Suprapubic skin (tissue), 4 donors: ENCODE data around the gene ZDHHC5. TPM values are rescaled to one million over a fixed set of nuclear protein-coding genes. Genes with fewer than 3 reads are reported as not detected.
A peak's percentile ranks its signal among the peaks of the same experiment; 100 is the strongest.
"Not testable (repeated sequence)": the region's sequence is repeated elsewhere in the genome, so short reads cannot be mapped to it uniquely, and the experiment has no call there.

Experiments
- DNase-seq, 2 donors: peaks; one replicate each; pipeline ENCODE4 v3.0.0-alpha.2; 2019; ENCODE audit warnings: low spot score in 2 of 2
- H3K27ac ChIP-seq: fragments of 200-600 bp; sonication (generic); one replicate; pipeline ENCODE4 v1.5.1; 2019
- H3K27me3 ChIP-seq: fragments of 200-600 bp; sonication (generic); one replicate; pipeline ENCODE4 v1.5.1; 2019
- H3K36me3 ChIP-seq: fragments of 200-600 bp; sonication (generic); one replicate; pipeline ENCODE4 v1.5.1; 2019
- H3K4me1 ChIP-seq: fragments of 200-600 bp; sonication (generic); one replicate; pipeline ENCODE4 v1.5.1; 2019
- H3K4me3 ChIP-seq: fragments of 200-600 bp; sonication (generic); one replicate; pipeline ENCODE4 v1.5.1; 2019; ENCODE audit warnings: mild to moderate bottlenecking
- H3K9me3 ChIP-seq: fragments of 200-600 bp; sonication (generic); one replicate; pipeline ENCODE4 v1.5.1; 2019
- EP300 ChIP-seq: sonication (generic); formaldehyde crosslinking; IDR thresholded peaks from one replicate; pipeline ENCODE4 v1.6.1; 2017; ENCODE audit warnings: antibody characterized with exemption
- POLR2A ChIP-seq, 2 donors: fragments of 450-650 bp; IDR thresholded peaks; one replicate each; pipeline ENCODE4 v1.6.1; 2017; ENCODE audit warnings: antibody characterized with exemption in 2 of 2, mild to moderate bottlenecking in 2 of 2, moderate library complexity in 2 of 2
- POLR2AphosphoS5 ChIP-seq, 3 donors: sonication (generic); formaldehyde crosslinking; IDR thresholded peaks; one replicate each; pipeline ENCODE4 v1.6.1; 2017; ENCODE audit warnings: antibody characterized with exemption in 3 of 3
- WGBS: methylation state at CpG from one replicate; pipeline ENCODE4 v1.1.5; 2018; 5-methylcytosine and 5-hydroxymethylcytosine counted together
- total RNA-seq, 4 donors: library from RNA; depleted of rRNA; stranded (reverse); fragments of >200 nt; gene quantifications; one replicate each; pipeline ENCODE4 v1.1.0, GENCODE V29; 2016
- TF ChIP-seq, protein P1 (sequence below), 2 donors: fragments of 200-600 bp in 1 of 2; fragments of 450-650 bp in 1 of 2; sonication (generic) in 1 of 2; IDR thresholded peaks; one replicate each; pipeline ENCODE4 v1.5.1; 2016 to 2019; ENCODE audit warnings: antibody characterized with exemption in 2 of 2, mild to moderate bottlenecking in 1 of 2, moderate library complexity in 1 of 2

ZDHHC5 gene
- total RNA-seq, 4 donors from 2014 or later: 61.7 to 93.9 (median 87.6) TPM

GRCh38 chr11:57713835-57714234 is 45.9 kb downstream of the ZDHHC5 start:
- peaks cover 37% of the 10 kb centered on the region for H3K4me1 ChIP-seq
- peaks cover 7% of the 10 kb centered on the region for H3K36me3 ChIP-seq
- WGBS: 92% methylated on average over 2 of the region's 2 CpGs
- no peaks in the 10 kb centered on the region for H3K9me3 ChIP-seq
- H3K27ac ChIP-seq: no peak overlapping the region
- no peaks in the 10 kb centered on the region for H3K27me3 ChIP-seq
- TF ChIP-seq EP300: no peak
- TF ChIP-seq POLR2A (IDR thresholded peaks at IDR 0.05): no peak
- TF ChIP-seq, protein P1, sequence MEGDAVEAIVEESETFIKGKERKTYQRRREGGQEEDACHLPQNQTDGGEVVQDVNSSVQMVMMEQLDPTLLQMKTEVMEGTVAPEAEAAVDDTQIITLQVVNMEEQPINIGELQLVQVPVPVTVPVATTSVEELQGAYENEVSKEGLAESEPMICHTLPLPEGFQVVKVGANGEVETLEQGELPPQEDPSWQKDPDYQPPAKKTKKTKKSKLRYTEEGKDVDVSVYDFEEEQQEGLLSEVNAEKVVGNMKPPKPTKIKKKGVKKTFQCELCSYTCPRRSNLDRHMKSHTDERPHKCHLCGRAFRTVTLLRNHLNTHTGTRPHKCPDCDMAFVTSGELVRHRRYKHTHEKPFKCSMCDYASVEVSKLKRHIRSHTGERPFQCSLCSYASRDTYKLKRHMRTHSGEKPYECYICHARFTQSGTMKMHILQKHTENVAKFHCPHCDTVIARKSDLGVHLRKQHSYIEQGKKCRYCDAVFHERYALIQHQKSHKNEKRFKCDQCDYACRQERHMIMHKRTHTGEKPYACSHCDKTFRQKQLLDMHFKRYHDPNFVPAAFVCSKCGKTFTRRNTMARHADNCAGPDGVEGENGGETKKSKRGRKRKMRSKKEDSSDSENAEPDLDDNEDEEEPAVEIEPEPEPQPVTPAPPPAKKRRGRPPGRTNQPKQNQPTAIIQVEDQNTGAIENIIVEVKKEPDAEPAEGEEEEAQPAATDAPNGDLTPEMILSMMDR (IDR thresholded peaks at IDR 0.05): no peak
- TF ChIP-seq POLR2AphosphoS5 (IDR thresholded peaks at IDR 0.05): no peak
- no peak for DNase-seq
- peak overlapping the region; percentile 98 for H3K4me3 ChIP-seq

DNA sequence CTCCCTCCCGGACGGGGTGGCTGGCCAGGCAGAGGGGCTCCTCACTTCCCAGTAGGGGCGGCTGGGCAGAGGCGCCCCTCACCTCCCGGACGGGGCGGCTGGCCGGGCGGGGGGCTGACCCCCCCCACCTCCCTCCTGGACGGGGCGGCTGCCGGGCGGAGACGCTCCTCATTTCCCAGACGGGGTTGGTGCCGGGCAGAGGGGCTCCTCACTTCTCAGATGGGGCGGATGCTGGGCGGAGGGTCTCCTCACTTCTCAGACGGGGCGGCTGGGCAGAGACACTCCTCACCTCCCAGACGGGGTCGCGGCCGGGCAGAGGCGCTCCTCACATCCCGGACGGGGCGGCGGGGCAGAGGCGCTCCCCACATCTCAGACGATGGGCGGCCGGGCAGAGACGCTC is 48.8 kb downstream of the ZDHHC5 start:
- H3K27me3 ChIP-seq, H3K27ac ChIP-seq, H3K36me3 ChIP-seq, H3K4me3 ChIP-seq, H3K9me3 ChIP-seq, DNase-seq: not testable (repeated sequence)
- H3K4me1 ChIP-seq: peaks cover 24% of the 10 kb centered on the region
- WGBS: 80% methylated on average over 1 of the region's 34 CpGs

DNA sequence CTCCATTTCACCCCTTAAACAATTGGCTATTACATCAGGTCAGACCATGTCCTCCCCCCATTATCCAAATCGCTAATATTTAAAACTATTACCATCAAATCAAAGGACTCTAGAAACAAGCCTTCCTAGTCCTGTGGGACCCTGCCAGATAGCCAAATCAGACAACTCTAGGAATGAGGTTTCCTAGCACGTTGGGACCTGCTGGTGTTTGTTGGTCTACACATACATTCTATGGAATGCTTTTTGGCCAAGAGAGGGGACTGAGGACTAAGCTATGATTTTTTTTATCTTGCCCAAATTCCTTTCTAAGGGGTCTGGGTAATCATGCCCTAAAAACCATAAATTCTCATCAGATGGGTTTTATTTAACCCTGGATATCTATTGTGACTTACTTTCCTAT is 59.3 kb downstream of the ZDHHC5 start:
- Histone ChIP-seq H3K27me3 (no peaks in the 10 kb centered on the region), H3K4me1 (no peaks in the 10 kb centered on the region), H3K4me3 (no peak overlapping the region), H3K27ac (no peak overlapping the region), H3K36me3 (no peaks in the 10 kb centered on the region), H3K9me3 (no peaks in the 10 kb centered on the region)
- DNase-seq: no peak
- WGBS: 38% methylated on average over 2 of the region's 2 CpGs
- TF ChIP-seq, protein P1 (IDR thresholded peaks at IDR 0.05): no peak
- TF ChIP-seq EP300 (no peak), POLR2A (IDR thresholded peaks at IDR 0.05) (no peak), POLR2AphosphoS5 (IDR thresholded peaks at IDR 0.05) (no peak)

DNA sequence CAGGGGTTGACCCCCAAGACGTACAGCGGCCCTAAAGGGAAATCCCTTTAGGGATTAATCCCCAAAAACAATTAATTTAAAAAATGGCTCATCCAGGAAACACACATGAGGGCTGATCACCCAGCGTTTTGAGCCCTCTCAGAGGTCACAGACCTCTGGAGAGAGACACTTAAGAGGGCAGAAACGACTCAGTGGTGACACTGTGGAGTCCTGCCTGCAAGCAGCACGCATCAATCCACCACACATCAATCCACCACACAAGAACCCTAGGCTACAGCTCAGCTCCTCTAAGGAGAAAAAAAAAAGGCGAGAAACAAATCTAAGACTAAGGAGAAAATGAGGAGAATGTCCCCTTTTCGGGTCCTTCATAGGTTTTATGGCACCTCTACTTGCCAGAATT is 60.9 kb downstream of the ZDHHC5 start:
- Histone ChIP-seq H3K9me3 (no peaks in the 10 kb centered on the region), H3K36me3 (no peaks in the 10 kb centered on the region), H3K4me1 (no peaks in the 10 kb centered on the region), H3K27me3 (no peaks in the 10 kb centered on the region), H3K4me3 (no peak overlapping the region), H3K27ac (no peak overlapping the region)
- DNase-seq: no peak
- TF ChIP-seq, protein P1 (IDR thresholded peaks at IDR 0.05): no peak
- TF ChIP-seq POLR2AphosphoS5 (IDR thresholded peaks at IDR 0.05): no peak
- no peak for TF ChIP-seq POLR2A (IDR thresholded peaks at IDR 0.05)
- TF ChIP-seq EP300: no peak
- WGBS: 67% methylated on average over 7 of the region's 7 CpGs

GRCh38 chr11:57729479-57729878 is 61.6 kb downstream of the ZDHHC5 start:
- H3K27ac ChIP-seq: no peak overlapping the region
- H3K36me3 ChIP-seq: peaks cover 1% of the 10 kb centered on the region
- no peak overlapping the region for H3K4me3 ChIP-seq
- WGBS: 75% methylated on average over 7 of the region's 7 CpGs
- H3K27me3 ChIP-seq: no peaks in the 10 kb centered on the region
- no peak for DNase-seq
- H3K4me1 ChIP-seq: no peaks in the 10 kb centered on the region
- TF ChIP-seq POLR2A (IDR thresholded peaks at IDR 0.05) (no peak), EP300 (no peak), POLR2AphosphoS5 (IDR thresholded peaks at IDR 0.05) (no peak)
- TF ChIP-seq, protein P1 (IDR thresholded peaks at IDR 0.05): no peak
- no peaks in the 10 kb centered on the region for H3K9me3 ChIP-seq

GRCh38 chr11:57732661-57733060 is 64.7 kb downstream of the ZDHHC5 start:
- peaks cover 12% of the 10 kb centered on the region for H3K36me3 ChIP-seq
- WGBS: 100% methylated on average over 1 of the region's 1 CpG
- no peak for DNase-seq
- H3K4me1 ChIP-seq: no peaks in the 10 kb centered on the region
- no peaks in the 10 kb centered on the region for H3K9me3 ChIP-seq
- H3K4me3 ChIP-seq: no peak overlapping the region
- H3K27me3 ChIP-seq: no peaks in the 10 kb centered on the region
- no peak overlapping the region for H3K27ac ChIP-seq
- TF ChIP-seq POLR2AphosphoS5 (IDR thresholded peaks at IDR 0.05): no peak
- no peak for TF ChIP-seq POLR2A (IDR thresholded peaks at IDR 0.05)
- TF ChIP-seq, protein P1 (IDR thresholded peaks at IDR 0.05): no peak
- no peak for TF ChIP-seq EP300
